Fibroblast of lung (primary cell): ENCODE measurements around the gene CCDC154. TPM values are rescaled to one million over a fixed set of nuclear protein-coding genes. Genes with fewer than 3 reads are reported as not detected.

ENCODE experiments used
- DNase-seq, 2 donors: peaks; one replicate each; pipeline versions ENCODE4 v3.0.0 to v3.0.0-alpha.2; 2010; ENCODE audit warnings: low read depth in 2 of 2
- H2AFZ ChIP-seq: 2 replicates; pipeline ENCODE4 v1.5.1; 2012; ENCODE audit warnings: low read length, control low read depth, inconsistent platforms
- H3K27ac ChIP-seq: 2 replicates; pipeline ENCODE4 v1.5.1; 2011; ENCODE audit warnings: low read length, control low read depth; ENCODE audit not compliant: insufficient read depth
- H3K27me3 ChIP-seq: 2 replicates; pipeline ENCODE4 v1.5.1; 2011; ENCODE audit warnings: mild to moderate bottlenecking, low read length; ENCODE audit not compliant: control insufficient read depth, insufficient read depth
- H3K36me3 ChIP-seq: 2 replicates; pipeline ENCODE4 v1.5.1; 2011; ENCODE audit warnings: low read length; ENCODE audit not compliant: control insufficient read depth, insufficient read depth
- H3K4me1 ChIP-seq: 2 replicates; pipeline ENCODE4 v1.5.1; 2011; ENCODE audit warnings: low read length; ENCODE audit not compliant: control insufficient read depth, insufficient read depth; ENCODE audit errors: extremely low read depth
- H3K4me2 ChIP-seq: 2 replicates; pipeline ENCODE4 v1.5.1; 2011; ENCODE audit warnings: low read length, control low read depth; ENCODE audit not compliant: insufficient read depth; ENCODE audit errors: extremely low read depth
- H3K4me3 ChIP-seq, 4 experiments: fragments of 200-600 bp in 1 of 4; sonication (generic) in 1 of 4; replicated peaks in 1 of 4; 2 replicates each; pipeline ENCODE4 v1.5.1; 2011 to 2016; ENCODE audit warnings: low read length in 4 of 4, low read depth in 3 of 4, mild to moderate bottlenecking in 3 of 4, control low read depth in 2 of 4, inconsistent platforms in 1 of 4, mixed read lengths in 1 of 4; ENCODE audit not compliant: insufficient read depth in 1 of 4; ENCODE audit errors: control extremely low read depth in 1 of 4
- H3K79me2 ChIP-seq: 2 replicates; pipeline ENCODE4 v1.5.1; 2012; ENCODE audit warnings: mild to moderate bottlenecking, low read length, inconsistent platforms; ENCODE audit not compliant: control insufficient read depth, insufficient read depth
- H3K9ac ChIP-seq: 2 replicates; pipeline ENCODE4 v1.5.1; 2011; ENCODE audit warnings: mild to moderate bottlenecking, low read length, control low read depth; ENCODE audit not compliant: insufficient read depth
- H3K9me3 ChIP-seq: 2 replicates; pipeline ENCODE4 v1.5.1; 2012; ENCODE audit warnings: low read depth, low read length; ENCODE audit not compliant: control insufficient read depth, insufficient read depth
- H4K20me1 ChIP-seq: 2 replicates; pipeline ENCODE4 v1.5.1; 2011; ENCODE audit warnings: low read length; ENCODE audit not compliant: control insufficient read depth, insufficient read depth; ENCODE audit errors: extremely low read depth
- EZH2 ChIP-seq: IDR thresholded peaks from 2 replicates; pipeline ENCODE4 v1.5.1; 2012; ENCODE audit warnings: low read length, control low read depth, mild to moderate bottlenecking; ENCODE audit errors: missing control alignments
- polyA plus RNA-seq, 2 donors: library from polyadenylated mRNA; depleted of rRNA in 1 of 2; stranded (reverse) in 1 of 2; unstranded in 1 of 2; fragments of >200 nt; gene quantifications; 2 replicates each; pipeline ENCODE4 v1.2.1, GENCODE V29; 2011 to 2012; ENCODE audit warnings: missing spikeins in 1 of 2
- total RNA-seq: library from RNA; depleted of rRNA; stranded (reverse); fragments of >200 nt; gene quantifications from 2 replicates; pipeline ENCODE4 v1.2.1, GENCODE V29; 2014
- TF ChIP-seq, protein P1 (sequence below), 2 donors: IDR thresholded peaks in 1 of 2; conservative IDR thresholded peaks in 1 of 2; 1 replicate in 1 of 2; 2 replicates in 1 of 2; pipeline ENCODE4 v1.5.1; 2011 to 2012; ENCODE audit warnings: low read length in 2 of 2, control low read depth in 1 of 2, inconsistent platforms in 1 of 2, low read depth in 1 of 2, mild to moderate bottlenecking in 1 of 2

Gene CCDC154
- total and polyA plus RNA-seq, 2 donors (not counting 1 experiment from before 2014, with no cell fraction given) = 0.02 to 0.50 TPM

GRCh38 chr16:1433263-1433560 lies 11.1 kb downstream of the CCDC154 start:
- no peak for DNase-seq

DNA sequence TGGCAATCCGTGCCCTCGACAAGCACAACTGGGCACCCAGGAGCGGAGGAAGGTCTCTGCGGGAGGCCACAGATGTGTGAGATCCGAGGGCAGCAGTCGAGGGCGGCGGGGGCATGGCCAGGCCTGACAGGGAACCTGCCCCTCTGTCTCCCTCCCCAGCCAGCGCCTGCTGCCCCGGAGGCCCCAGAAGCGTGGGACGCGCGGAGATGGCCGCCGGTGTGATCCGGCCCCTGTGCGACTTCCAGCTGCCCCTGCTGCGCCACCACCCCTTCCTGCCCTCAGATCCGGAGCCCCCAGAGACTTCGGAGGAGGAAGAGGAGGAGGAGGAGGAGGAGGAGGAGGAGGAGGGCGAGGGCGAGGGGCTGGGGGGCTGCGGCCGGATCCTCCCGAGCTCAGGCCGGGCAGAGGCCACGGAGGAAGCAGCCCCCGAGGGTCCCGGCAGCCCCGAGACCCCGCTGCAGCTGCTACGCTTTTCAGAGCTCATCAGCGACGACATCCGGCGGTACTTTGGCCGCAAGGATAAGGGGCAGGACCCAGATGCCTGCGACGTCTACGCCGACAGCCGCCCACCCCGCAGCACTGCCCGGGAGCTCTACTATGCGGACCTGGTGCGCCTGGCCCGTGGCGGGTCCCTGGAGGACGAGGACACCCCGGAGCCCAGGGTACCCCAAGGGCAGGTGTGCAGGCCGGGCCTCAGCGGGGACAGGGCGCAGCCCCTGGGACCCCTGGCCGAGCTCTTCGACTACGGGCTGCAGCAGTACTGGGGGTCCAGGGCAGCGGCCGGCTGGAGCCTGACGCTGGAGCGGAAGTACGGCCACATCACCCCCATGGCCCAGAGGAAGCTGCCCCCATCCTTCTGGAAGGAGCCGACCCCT lies 11.7 kb downstream of the CCDC154 start:
- H3K4me1 ChIP-seq = no peaks in the 10 kb centered on the region
- H4K20me1 ChIP-seq = no peaks in the 10 kb centered on the region
- no peak overlapping the region for H3K27ac ChIP-seq
- no peaks in the 10 kb centered on the region for H3K36me3 ChIP-seq
- no peak overlapping the region for H3K4me3 ChIP-seq
- H3K4me2 ChIP-seq = no peak overlapping the region
- no peak overlapping the region for H3K9ac ChIP-seq
- DNase-seq = no peak
- no peak overlapping the region for H2AFZ ChIP-seq
- no peaks in the 10 kb centered on the region for H3K9me3 ChIP-seq
- no peak for TF ChIP-seq EZH2
- TF ChIP-seq, protein P1, sequence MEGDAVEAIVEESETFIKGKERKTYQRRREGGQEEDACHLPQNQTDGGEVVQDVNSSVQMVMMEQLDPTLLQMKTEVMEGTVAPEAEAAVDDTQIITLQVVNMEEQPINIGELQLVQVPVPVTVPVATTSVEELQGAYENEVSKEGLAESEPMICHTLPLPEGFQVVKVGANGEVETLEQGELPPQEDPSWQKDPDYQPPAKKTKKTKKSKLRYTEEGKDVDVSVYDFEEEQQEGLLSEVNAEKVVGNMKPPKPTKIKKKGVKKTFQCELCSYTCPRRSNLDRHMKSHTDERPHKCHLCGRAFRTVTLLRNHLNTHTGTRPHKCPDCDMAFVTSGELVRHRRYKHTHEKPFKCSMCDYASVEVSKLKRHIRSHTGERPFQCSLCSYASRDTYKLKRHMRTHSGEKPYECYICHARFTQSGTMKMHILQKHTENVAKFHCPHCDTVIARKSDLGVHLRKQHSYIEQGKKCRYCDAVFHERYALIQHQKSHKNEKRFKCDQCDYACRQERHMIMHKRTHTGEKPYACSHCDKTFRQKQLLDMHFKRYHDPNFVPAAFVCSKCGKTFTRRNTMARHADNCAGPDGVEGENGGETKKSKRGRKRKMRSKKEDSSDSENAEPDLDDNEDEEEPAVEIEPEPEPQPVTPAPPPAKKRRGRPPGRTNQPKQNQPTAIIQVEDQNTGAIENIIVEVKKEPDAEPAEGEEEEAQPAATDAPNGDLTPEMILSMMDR (conservative IDR thresholded peaks at IDR 0.05 in 1 of 2, IDR thresholded peaks at IDR 0.05 in 1 of 2; ENCODE audit: low read depth in 1 of 2, low read length in 2 of 2) = no peak
- H3K27me3 ChIP-seq = no peaks in the 10 kb centered on the region
- H3K79me2 ChIP-seq = no peaks in the 10 kb centered on the region

More at GRCh38 chr16:1433263-1433560, 11.1 kb downstream of the CCDC154 start:
- Histone ChIP-seq H3K4me2 (no peak overlapping the region), H3K27me3 (no peaks in the 10 kb centered on the region), H3K4me1 (no peaks in the 10 kb centered on the region), H3K36me3 (no peaks in the 10 kb centered on the region), H3K4me3 (no peak overlapping the region), H3K9ac (no peak overlapping the region), H3K27ac (no peak overlapping the region), H3K9me3 (no peaks in the 10 kb centered on the region), H3K79me2 (no peaks in the 10 kb centered on the region), H2AFZ (no peak overlapping the region), H4K20me1 (no peaks in the 10 kb centered on the region)
- TF ChIP-seq, protein P1 (conservative IDR thresholded peaks at IDR 0.05 in 1 of 2, IDR thresholded peaks at IDR 0.05 in 1 of 2; ENCODE audit: low read depth in 1 of 2, low read length in 2 of 2) = no peak
- TF ChIP-seq EZH2 = no peak

- no peaks in the 10 kb centered on the region for H3K4me1 ChIP-seq
- H3K27ac ChIP-seq = no peak overlapping the region
- TF ChIP-seq, protein P1 (conservative IDR thresholded peaks at IDR 0.05 in 1 of 2, IDR thresholded peaks at IDR 0.05 in 1 of 2; ENCODE audit: low read depth in 1 of 2, low read length in 2 of 2) = no peak
- TF ChIP-seq EZH2 = no peak
- no peak overlapping the region for H3K4me3 ChIP-seq
- H3K79me2 ChIP-seq = no peaks in the 10 kb centered on the region
- H4K20me1 ChIP-seq = no peaks in the 10 kb centered on the region
- no peaks in the 10 kb centered on the region for H3K36me3 ChIP-seq
- no peak overlapping the region for H3K4me2 ChIP-seq
- H3K27me3 ChIP-seq = no peaks in the 10 kb centered on the region
- H3K9ac ChIP-seq = no peak overlapping the region
- no peaks in the 10 kb centered on the region for H3K9me3 ChIP-seq
- no peak overlapping the region for H2AFZ ChIP-seq
- no peak for DNase-seq
These were observed 12.7 kb downstream of the CCDC154 start for GRCh38 chr16:1431497-1432270.
